Mesenchymal stem cell (in vitro differentiated cells and primary cell): ENCODE data around the gene PPP1R7.

ENCODE experiments used
- DNase-seq: peaks from one replicate; pipeline ENCODE4 v3.0.0-alpha.2; 2013
- H2AFZ ChIP-seq: one replicate; pipeline ENCODE4 v1.6.1; 2013; ENCODE audit warnings: low read depth, mild to moderate bottlenecking, control low read depth, inconsistent platforms, low read length, moderate library complexity
- H2AK5ac ChIP-seq: 2 replicates; pipeline ENCODE4 v1.6.1; 2013; ENCODE audit warnings: low read length, moderate library complexity, mild to moderate bottlenecking, inconsistent platforms; ENCODE audit not compliant: severe bottlenecking
- H2BK120ac ChIP-seq: one replicate; pipeline ENCODE4 v1.6.1; 2013; ENCODE audit warnings: low read depth, mild to moderate bottlenecking, inconsistent platforms, low read length, moderate library complexity
- H2BK12ac ChIP-seq, 2 experiments: one replicate each; pipeline ENCODE4 v1.6.1; 2013; ENCODE audit warnings: inconsistent platforms in 2 of 2, low read length in 2 of 2, mild to moderate bottlenecking in 2 of 2, moderate library complexity in 2 of 2, control low read depth in 1 of 2
- H2BK15ac ChIP-seq: one replicate; pipeline ENCODE4 v1.6.1; 2013; ENCODE audit warnings: mild to moderate bottlenecking, low read depth, inconsistent platforms; ENCODE audit not compliant: poor library complexity, severe bottlenecking
- H2BK5ac ChIP-seq: 2 replicates; pipeline ENCODE4 v1.6.1; 2013; ENCODE audit warnings: low read depth, mild to moderate bottlenecking, low read length, control low read depth, inconsistent platforms; ENCODE audit not compliant: poor library complexity, severe bottlenecking
- H3K14ac ChIP-seq, 2 experiments: one replicate each; pipeline ENCODE4 v1.6.1; 2013; ENCODE audit warnings: inconsistent platforms in 2 of 2, low read length in 2 of 2, control low read depth in 1 of 2, mild to moderate bottlenecking in 1 of 2, moderate library complexity in 1 of 2
- H3K18ac ChIP-seq, 2 experiments: one replicate each; pipeline ENCODE4 v1.6.1; 2013; ENCODE audit warnings: inconsistent platforms in 2 of 2, low read length in 2 of 2, control low read depth in 1 of 2, low read depth in 1 of 2, mild to moderate bottlenecking in 1 of 2
- H3K23ac ChIP-seq, 2 experiments: one replicate each; pipeline ENCODE4 v1.6.1; 2013; ENCODE audit warnings: inconsistent platforms in 2 of 2, low read length in 2 of 2, mild to moderate bottlenecking in 2 of 2, moderate library complexity in 2 of 2, control low read depth in 1 of 2
- H3K27ac ChIP-seq: 2 replicates; pipeline ENCODE4 v1.5.1; 2013; ENCODE audit warnings: mild to moderate bottlenecking, moderate library complexity, low read length, control low read depth, inconsistent platforms; ENCODE audit not compliant: poor library complexity, severe bottlenecking
- H3K27me3 ChIP-seq, 2 experiments: 2 replicates each; pipeline versions ENCODE4 v1.6.1 to v1.7.0; 2013; ENCODE audit warnings: low read length in 2 of 2, mild to moderate bottlenecking in 2 of 2, moderate library complexity in 2 of 2, control low read depth in 1 of 2, inconsistent platforms in 1 of 2; ENCODE audit not compliant: control insufficient read depth in 1 of 2, insufficient read depth in 1 of 2
- H3K36me3 ChIP-seq, 2 experiments: 2 replicates each; pipeline versions ENCODE4 v1.6.1 to v1.7.0; 2013; ENCODE audit warnings: low read length in 2 of 2, control low read depth in 1 of 2, inconsistent platforms in 1 of 2, low read depth in 1 of 2, mild to moderate bottlenecking in 1 of 2; ENCODE audit not compliant: insufficient read depth in 2 of 2, control insufficient read depth in 1 of 2
- H3K4ac ChIP-seq, 2 experiments: one replicate each; pipeline ENCODE4 v1.6.1; 2013; ENCODE audit warnings: inconsistent platforms in 2 of 2, low read length in 2 of 2, mild to moderate bottlenecking in 2 of 2, moderate library complexity in 2 of 2, control low read depth in 1 of 2, low read depth in 1 of 2
- H3K4me1 ChIP-seq: 2 replicates; pipeline ENCODE4 v1.6.1; 2013; ENCODE audit warnings: low read depth, low read length, control low read depth; ENCODE audit not compliant: control insufficient read depth, insufficient read depth
- H3K4me2 ChIP-seq: 2 replicates; pipeline ENCODE4 v1.6.1; 2013; ENCODE audit warnings: low read length, mild to moderate bottlenecking, inconsistent platforms; ENCODE audit not compliant: poor library complexity, severe bottlenecking
- H3K4me3 ChIP-seq, 2 experiments: 2 replicates each; pipeline versions ENCODE4 v1.5.1 to v1.7.0; 2013; ENCODE audit warnings: low read length in 2 of 2, mild to moderate bottlenecking in 2 of 2, control low read depth in 1 of 2, low read depth in 1 of 2; ENCODE audit not compliant: insufficient read depth in 1 of 2
- H3K79me1 ChIP-seq: replicated peaks from 2 replicates; pipeline ENCODE4 v1.6.1; 2013; ENCODE audit warnings: mild to moderate bottlenecking, control low read depth, low read length, inconsistent platforms; ENCODE audit not compliant: poor library complexity, severe bottlenecking
- H3K9ac ChIP-seq: 2 replicates; pipeline ENCODE4 v1.7.0; 2013; ENCODE audit warnings: mild to moderate bottlenecking, low read length, moderate library complexity
- H3K9me3 ChIP-seq: 2 replicates; pipeline ENCODE4 v1.7.0; 2013; ENCODE audit warnings: mild to moderate bottlenecking, low read length; ENCODE audit not compliant: control insufficient read depth
- H4K8ac ChIP-seq: one replicate; pipeline ENCODE4 v1.6.1; 2013; ENCODE audit warnings: inconsistent platforms, mild to moderate bottlenecking, low read length, moderate library complexity
- H4K91ac ChIP-seq: one replicate; pipeline ENCODE4 v1.6.1; 2013; ENCODE audit warnings: mild to moderate bottlenecking, low read length, inconsistent platforms
- WGBS: methylation state at CpG from one replicate; pipeline ENCODE4 v1.1.7; 2013; ENCODE audit warnings: mixed read lengths; 5-methylcytosine and 5-hydroxymethylcytosine counted together

The PPP1R7 gene

GRCh38 chr2:241223211-241224017, 73.1 kb downstream of the PPP1R7 start:
- Histone ChIP-seq H3K79me1 (peaks cover 11% of the 10 kb centered on the region), H4K91ac (no peak overlapping the region), H2AK5ac (no peak overlapping the region), H2BK15ac (no peak overlapping the region), H3K4me3 (no peak overlapping the region), H3K9me3 (no peaks in the 10 kb centered on the region), H3K23ac (no peak overlapping the region), H2BK120ac (no peak overlapping the region), H3K4ac (no peak overlapping the region), H4K8ac (no peak overlapping the region), H3K4me1 (peaks cover 16% of the 10 kb centered on the region), H3K9ac (peak overlapping the region; percentile 4), H3K36me3 (peaks cover 35 to 49% of the 10 kb centered on the region in 2 experiments), H3K27me3 (no peaks in the 10 kb centered on the region), H2BK12ac (no peak overlapping the region), H3K14ac (no peak overlapping the region), H3K18ac (no peak overlapping the region), H2AFZ (no peak overlapping the region), H3K4me2 (no peak overlapping the region), H2BK5ac (no peak overlapping the region), H3K27ac (no peak overlapping the region)
- 80% methylated on average over 23 of the region's 23 CpGs for WGBS
- no peak for DNase-seq

- H4K91ac ChIP-seq, result no peak overlapping the region
- no peak overlapping the region for H2BK15ac ChIP-seq
- no peak overlapping the region for H2AK5ac ChIP-seq
- 69% methylated on average over 26 of the region's 26 CpGs for WGBS
- no peak overlapping the region for H3K4me3 ChIP-seq
- peak overlapping the region; percentile 21 for H3K9ac ChIP-seq
- no peak overlapping the region for H3K23ac ChIP-seq
- no peak overlapping the region for H3K27ac ChIP-seq
- H2BK12ac ChIP-seq, result no peak overlapping the region
- no peak overlapping the region for H4K8ac ChIP-seq
- no peak overlapping the region for H3K4me2 ChIP-seq
- peaks cover 16% of the 10 kb centered on the region for H3K4me1 ChIP-seq
- peak; percentile 50 for DNase-seq
- no peak overlapping the region for H3K4ac ChIP-seq
- no peak overlapping the region for H2BK5ac ChIP-seq
- peak overlapping the region in 1 of 2 experiments; percentile 32 for H3K14ac ChIP-seq
- no peak overlapping the region for H2AFZ ChIP-seq
- no peak overlapping the region for H2BK120ac ChIP-seq
- H3K79me1 ChIP-seq, result peaks cover 14% of the 10 kb centered on the region
- H3K27me3 ChIP-seq, result no peaks in the 10 kb centered on the region
- H3K9me3 ChIP-seq, result no peaks in the 10 kb centered on the region
- peak overlapping the region in 1 of 2 experiments; percentile 54 for H3K18ac ChIP-seq
- H3K36me3 ChIP-seq, result peaks cover 43 to 57% of the 10 kb centered on the region in 2 experiments
These were observed 74.0 kb downstream of the PPP1R7 start for GRCh38 chr2:241224018-241224850.

- Histone ChIP-seq H3K4me2 (no peak overlapping the region), H2BK12ac (no peak overlapping the region), H3K27ac (no peak overlapping the region), H2AFZ (no peak overlapping the region), H3K9me3 (no peaks in the 10 kb centered on the region), H4K8ac (no peak overlapping the region), H3K79me1 (peaks cover 15% of the 10 kb centered on the region), H3K4ac (no peak overlapping the region), H3K4me1 (peaks cover 16% of the 10 kb centered on the region), H3K9ac (peak overlapping the region; percentile 21), H3K27me3 (no peaks in the 10 kb centered on the region), H3K18ac (no peak overlapping the region), H3K14ac (no peak overlapping the region), H3K23ac (no peak overlapping the region), H2BK120ac (no peak overlapping the region), H2AK5ac (no peak overlapping the region), H2BK5ac (no peak overlapping the region), H3K4me3 (no peak overlapping the region), H2BK15ac (no peak overlapping the region), H3K36me3 (peaks cover 50 to 64% of the 10 kb centered on the region in 2 experiments), H4K91ac (no peak overlapping the region)
- no peak for DNase-seq
- WGBS, result 96% methylated on average over 8 of the region's 8 CpGs
These were observed 74.7 kb downstream of the PPP1R7 start for GRCh38 chr2:241224851-241225438.

GRCh38 chr2:241225545-241225944, 75.3 kb downstream of the PPP1R7 start:
- Histone ChIP-seq H3K18ac (no peak overlapping the region), H3K4me2 (no peak overlapping the region), H3K36me3 (peaks cover 56 to 70% of the 10 kb centered on the region in 2 experiments), H4K91ac (no peak overlapping the region), H2BK15ac (no peak overlapping the region), H3K14ac (no peak overlapping the region), H3K4ac (no peak overlapping the region), H4K8ac (peak overlapping the region; percentile 48), H3K27me3 (no peaks in the 10 kb centered on the region), H3K4me3 (no peak overlapping the region), H3K79me1 (peaks cover 17% of the 10 kb centered on the region), H2AK5ac (no peak overlapping the region), H2AFZ (no peak overlapping the region), H3K9me3 (no peaks in the 10 kb centered on the region), H2BK12ac (no peak overlapping the region), H3K27ac (no peak overlapping the region), H3K23ac (no peak overlapping the region), H2BK5ac (no peak overlapping the region), H2BK120ac (no peak overlapping the region), H3K4me1 (peaks cover 19% of the 10 kb centered on the region), H3K9ac (no peak overlapping the region)
- DNase-seq, result no peak
- WGBS, result 98% methylated on average over 15 of the region's 16 CpGs
